ENCODE data around the gene DUSP18. TPM values are rescaled to one million over a fixed set of nuclear protein-coding genes. Genes with fewer than 3 reads are reported as not detected.

DUSP18 gene
- total and polyA plus RNA-seq, 2 of the 4 experiments (the other 2 are of a cell fraction) = 14.9 TPM

- H3K9me3 ChIP-seq (ENCODE audit: control insufficient read depth, insufficient read depth, low read length) = no peaks in the 10 kb centered on the region
- H2BK15ac ChIP-seq (ENCODE audit: low read depth, low read length) = no peak overlapping the region
- H4K5ac ChIP-seq (ENCODE audit: low read depth, low read length) = no peak overlapping the region
- H3K4me2 ChIP-seq (ENCODE audit: low read depth, low read length) = no peak overlapping the region
- H4K8ac ChIP-seq (ENCODE audit: low read depth in 2 of 2, low read length in 2 of 2) = no peak overlapping the region
- POLR2A ChIA-PET (ENCODE audit: unreplicated experiment) = no interaction called here
- H3K4me1 ChIP-seq (ENCODE audit: control insufficient read depth, insufficient read depth, low read length) = no peaks in the 10 kb centered on the region
- no peaks in the 10 kb centered on the region for H3K27me3 ChIP-seq (ENCODE audit: control insufficient read depth, insufficient read depth, low read length)
- no peak overlapping the region for H3K27ac ChIP-seq (ENCODE audit: insufficient read depth, low read length)
- CTCF ChIA-PET = no interaction called here
- no peak overlapping the region for H4K91ac ChIP-seq (ENCODE audit: insufficient read depth, low read depth, low read length)
- no peak overlapping the region for H3K4ac ChIP-seq (ENCODE audit: low read depth, low read length)
- no peak overlapping the region for H3K9ac ChIP-seq (ENCODE audit: low read depth, low read length)
- intact Hi-C loops (cut with micrococcal nuclease) (no loop called here), in situ Hi-C loops (cut with MboI; ENCODE audit: low sequenced_read_pairs) (no loop called here), dilution Hi-C loops (cut with HindIII; ENCODE audit: low sequenced_read_pairs, unreplicated experiment) (no loop called here)
- H3K36me3 ChIP-seq (ENCODE audit: control insufficient read depth, insufficient read depth, low read length) = no peaks in the 10 kb centered on the region
- no peak overlapping the region for H2AK5ac ChIP-seq (ENCODE audit: low read depth, low read length)
- no peaks in the 10 kb centered on the region for H3K79me1 ChIP-seq (ENCODE audit: low read depth in 1 of 2, low read length in 2 of 2)
- H2BK20ac ChIP-seq (ENCODE audit: low read depth, low read length) = no peak overlapping the region
- DNase-seq (no peak), ATAC-seq (ENCODE audit: low read depth) (no peak)
- no peak overlapping the region for H3K4me3 ChIP-seq (ENCODE audit: insufficient read depth, low read depth, low read length)
- no peak overlapping the region for H2BK5ac ChIP-seq (ENCODE audit: low read depth, low read length, poor library complexity, severe bottlenecking)
- WGBS, 2 experiments (ENCODE audit: extremely low coverage in 2 of 2, insufficient read length in 1 of 2) = no CpG with 5 or more reads among the region's 1 CpG
- H2AK9ac ChIP-seq (replicated peaks; ENCODE audit: low read depth, low read length, poor library complexity) = no peak overlapping the region
- H3K23ac ChIP-seq (ENCODE audit: low read depth, low read length) = no peak overlapping the region
- no peaks in the 10 kb centered on the region for H4K20me1 ChIP-seq (ENCODE audit: insufficient read depth, low read length)
- BruUV-seq (replicated peaks) = no TSS peak
- TF ChIP-seq CHD1 (IDR thresholded peaks at IDR 0.05; ENCODE audit: low read depth, low read length) (no peak), POLR2A (IDR thresholded peaks at IDR 0.05; ENCODE audit: low read depth, low read length) (no peak), MAFK (IDR thresholded peaks at IDR 0.05; ENCODE audit: low read depth, low read length) (no peak), RAD21 (IDR thresholded peaks at IDR 0.05; ENCODE audit: low read length) (no peak), SMC3 (IDR thresholded peaks at IDR 0.05; ENCODE audit: low read depth, low read length) (no peak), ELK1 (IDR thresholded peaks at IDR 0.05; ENCODE audit: borderline replicate concordance, low read depth, low read length) (no peak), MAZ (IDR thresholded peaks at IDR 0.05; ENCODE audit: borderline replicate concordance, low read depth, low read length) (no peak), RFX5 (IDR thresholded peaks at IDR 0.05; ENCODE audit: low read depth, low read length) (no peak), NFE2L2 (IDR thresholded peaks at IDR 0.05; ENCODE audit: low read depth, low read length) (no peak), RCOR1 (IDR thresholded peaks at IDR 0.05; ENCODE audit: insufficient replicate concordance, low read length) (no peak), CEBPB (IDR thresholded peaks at IDR 0.05; ENCODE audit: low read depth, low read length) (no peak), MXI1 (IDR thresholded peaks at IDR 0.05; ENCODE audit: borderline replicate concordance, low read depth, low read length) (no peak)
- TF ChIP-seq, protein P1, sequence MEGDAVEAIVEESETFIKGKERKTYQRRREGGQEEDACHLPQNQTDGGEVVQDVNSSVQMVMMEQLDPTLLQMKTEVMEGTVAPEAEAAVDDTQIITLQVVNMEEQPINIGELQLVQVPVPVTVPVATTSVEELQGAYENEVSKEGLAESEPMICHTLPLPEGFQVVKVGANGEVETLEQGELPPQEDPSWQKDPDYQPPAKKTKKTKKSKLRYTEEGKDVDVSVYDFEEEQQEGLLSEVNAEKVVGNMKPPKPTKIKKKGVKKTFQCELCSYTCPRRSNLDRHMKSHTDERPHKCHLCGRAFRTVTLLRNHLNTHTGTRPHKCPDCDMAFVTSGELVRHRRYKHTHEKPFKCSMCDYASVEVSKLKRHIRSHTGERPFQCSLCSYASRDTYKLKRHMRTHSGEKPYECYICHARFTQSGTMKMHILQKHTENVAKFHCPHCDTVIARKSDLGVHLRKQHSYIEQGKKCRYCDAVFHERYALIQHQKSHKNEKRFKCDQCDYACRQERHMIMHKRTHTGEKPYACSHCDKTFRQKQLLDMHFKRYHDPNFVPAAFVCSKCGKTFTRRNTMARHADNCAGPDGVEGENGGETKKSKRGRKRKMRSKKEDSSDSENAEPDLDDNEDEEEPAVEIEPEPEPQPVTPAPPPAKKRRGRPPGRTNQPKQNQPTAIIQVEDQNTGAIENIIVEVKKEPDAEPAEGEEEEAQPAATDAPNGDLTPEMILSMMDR (conservative IDR thresholded peaks at IDR 0.05; ENCODE audit: low read depth, low read length) = no peak
- H2AFZ ChIP-seq (replicated peaks; ENCODE audit: low read length, poor library complexity) = no peak overlapping the region
- H3K9me1 ChIP-seq (ENCODE audit: insufficient read depth, low read length) = peaks cover 2% of the 10 kb centered on the region; the same call in 1 of the 2 replicates
- H3K18ac ChIP-seq (ENCODE audit: low read depth, low read length) = no peak overlapping the region
- H3K56ac ChIP-seq (ENCODE audit: extremely low read depth, insufficient read depth, low read length) = no peak overlapping the region
- no peak overlapping the region for H3K14ac ChIP-seq (replicated peaks; ENCODE audit: low read depth, low read length)
- H2BK120ac ChIP-seq (ENCODE audit: low read depth, low read length) = no peak overlapping the region
Measured at GRCh38 chr22:30689622-30690021, 21.9 kb upstream of the DUSP18 start.
